GM21515 (cell line): ENCODE data around the gene TMCC2.

Source experiments
- ATAC-seq: cut with Tn5 transposase; IDR thresholded peaks from one replicate; pipeline ENCODE4 v1.9.1; 2021; ENCODE audit not compliant: unreplicated experiment

The TMCC2 gene

DNA sequence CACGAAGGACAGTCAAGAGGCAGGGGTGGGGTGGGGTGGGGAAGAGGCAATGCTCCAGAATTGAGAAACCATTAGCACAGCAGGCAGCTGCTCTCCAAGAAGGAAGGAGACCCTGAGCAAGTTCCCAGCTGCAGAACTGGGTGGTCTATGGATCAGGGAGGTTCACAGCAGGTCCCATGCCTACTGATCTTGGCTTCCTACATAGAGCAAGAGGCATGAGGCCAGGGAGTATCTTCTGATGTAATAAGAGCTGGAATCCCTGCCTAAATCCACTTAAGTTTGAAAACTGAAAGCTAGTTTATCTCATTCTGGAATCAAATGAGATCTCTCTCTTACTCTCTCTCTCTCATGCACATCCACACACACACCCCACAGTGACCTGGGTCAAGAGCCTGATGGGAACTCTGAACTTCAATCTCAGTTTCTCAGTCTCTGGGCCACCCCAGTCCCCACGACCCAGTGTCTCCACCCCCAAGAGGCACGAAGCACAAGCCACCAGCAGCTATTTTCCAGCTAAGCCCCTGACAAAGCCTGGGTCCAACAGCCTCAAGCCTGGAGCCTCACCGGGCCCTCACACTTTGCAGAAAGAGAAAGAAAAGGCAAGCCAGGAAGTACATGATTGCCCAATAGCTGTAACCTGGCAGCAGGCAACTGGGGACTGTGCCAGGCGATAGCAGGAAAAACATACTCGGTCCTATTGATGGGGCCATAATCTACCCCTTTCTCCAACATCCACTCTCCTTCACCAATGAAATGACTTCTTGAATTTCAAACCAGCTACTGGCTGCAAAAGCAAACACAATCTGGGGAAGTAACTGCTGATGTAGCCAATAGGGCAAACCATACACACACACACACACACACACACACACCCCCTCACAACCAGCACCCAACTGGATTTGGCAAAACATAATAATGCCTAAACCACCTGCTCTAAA is 91.6 kb downstream of the TMCC2 start:
- ATAC-seq: no peak

DNA sequence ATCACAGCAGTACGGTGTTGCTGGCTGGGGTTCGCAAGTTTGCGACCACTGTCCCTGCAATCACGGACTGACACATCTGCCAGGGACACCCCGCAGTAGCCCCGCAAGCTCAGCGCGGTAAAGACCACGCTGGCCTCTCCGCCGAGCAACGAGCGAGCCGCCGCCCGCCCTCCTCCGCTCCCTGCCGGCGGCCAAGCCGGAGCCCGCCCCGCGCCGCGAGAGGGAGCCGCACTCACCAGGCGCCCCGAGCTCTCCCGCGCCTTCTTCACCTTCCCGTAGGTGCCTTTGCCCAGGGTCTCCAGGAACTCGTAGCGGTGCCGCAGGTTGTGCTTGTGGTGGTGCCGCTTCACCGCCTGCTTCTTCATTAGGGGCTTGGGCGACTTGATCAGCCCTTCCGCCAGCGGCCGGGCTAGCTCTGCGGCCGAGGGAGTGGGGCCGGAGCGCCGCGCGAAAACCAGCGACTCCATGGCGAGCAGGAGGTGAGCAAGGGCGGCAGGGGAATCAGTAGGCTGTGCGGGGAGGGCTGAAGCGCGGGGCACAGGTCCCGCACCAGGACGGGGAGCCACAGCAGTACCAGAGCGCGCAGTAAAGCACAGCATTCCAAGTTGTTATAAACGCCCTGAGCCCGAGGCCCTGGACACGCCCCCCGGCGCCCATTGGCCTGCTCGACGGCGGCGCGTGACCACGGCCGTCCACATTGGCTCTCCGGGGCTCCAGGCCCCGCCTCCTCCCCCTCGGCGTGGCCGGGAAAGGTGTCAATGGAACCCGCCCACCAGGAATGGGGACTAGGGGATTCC is 93.6 kb downstream of the TMCC2 start, which contains the start of gene NUAK2:
Gene NUAK2 (minus strand): TSS at position 584 of the 797 bp plus-strand sequence. CDS start 117 bp downstream, at position 467.
- ATAC-seq: no peak

DNA sequence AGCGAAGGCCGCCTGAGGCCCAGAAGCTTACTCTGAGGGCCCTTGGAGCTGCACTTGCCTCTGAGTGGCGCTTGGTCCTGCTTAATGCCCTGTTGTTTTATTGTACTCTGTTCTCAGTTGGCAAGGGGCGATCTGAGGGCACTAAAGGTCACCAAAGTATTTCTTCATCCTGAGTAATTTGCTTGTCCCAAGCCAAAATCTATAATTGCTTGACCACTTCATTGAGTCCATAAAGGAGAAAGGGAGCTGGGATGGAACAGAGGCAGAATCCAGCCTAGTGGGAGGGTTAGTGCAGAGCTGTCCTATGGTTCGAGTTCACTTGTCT is 94.2 kb downstream of the TMCC2 start:
- ATAC-seq: no peak
